22Rv1 (cell line): Measurements from ENCODE around the gene RING1.

Experiments used
- CTCF ChIP-seq: fragments of 450-650 bp; IDR thresholded peaks from 2 replicates; pipeline ENCODE4 v1.5.1; 2017; ENCODE audit warnings: mild to moderate bottlenecking
- ZFX ChIP-seq: fragments of 450-650 bp; IDR thresholded peaks from 2 replicates; pipeline ENCODE4 v1.6.1; 2017; ENCODE audit warnings: antibody characterized with exemption, borderline replicate concordance

DNA sequence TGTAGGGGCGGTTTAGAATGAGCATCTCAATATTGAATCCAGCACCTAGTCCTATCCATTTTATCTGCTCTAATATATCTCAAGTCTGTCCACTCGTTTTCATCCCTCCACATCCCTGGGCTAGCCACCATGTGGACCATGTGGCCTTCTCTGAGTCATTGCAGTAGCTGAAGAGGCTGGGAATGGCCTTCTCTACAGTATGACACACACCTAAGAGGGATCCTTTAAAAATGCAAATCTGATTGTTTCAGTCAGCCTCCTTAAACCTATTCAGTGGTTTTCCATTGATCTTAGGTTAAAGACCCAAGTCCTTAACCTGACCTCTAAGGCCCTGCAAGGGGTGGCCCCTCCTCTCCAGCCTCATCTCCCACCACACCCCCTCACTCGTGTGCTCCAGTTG lies 9.4 kb downstream of the RING1 start:
- TF ChIP-seq CTCF (no peak), ZFX (no peak)
